Measurements from ENCODE around the gene MIER2. TPM values are rescaled to one million over a fixed set of nuclear protein-coding genes. Genes with fewer than 3 reads are reported as not detected.
"Not testable (repeated sequence)": the region's sequence is repeated elsewhere in the genome, so short reads cannot be mapped to it uniquely, and the experiment has no call there.

Gene MIER2
- total and polyA plus RNA-seq, 10 donors: 19.2 to 66.5 (median 30.7) TPM

DNA sequence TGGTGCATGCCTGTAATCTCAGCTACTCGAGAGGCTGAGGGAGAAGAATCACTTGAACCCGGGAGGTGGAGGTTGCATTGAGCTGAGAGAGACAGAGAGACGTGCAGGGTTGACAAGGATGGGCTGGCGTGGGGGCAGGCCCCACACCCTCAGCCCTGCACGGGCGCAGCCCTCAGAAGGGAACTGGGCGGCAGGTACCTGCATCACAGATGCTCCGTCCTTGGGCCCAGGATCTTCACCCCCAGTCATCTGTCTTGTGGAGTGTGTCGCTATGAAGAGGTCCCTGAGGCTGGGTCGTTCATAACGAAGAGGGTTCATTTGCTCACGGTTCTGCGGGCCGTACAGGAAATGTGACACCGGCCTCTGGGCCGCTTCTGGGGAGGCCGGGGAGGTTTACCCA is 44.1 kb upstream of the MIER2 start:
- intact Hi-C loops (cut with DNase I; ENCODE audit: low total_unique reads): no loop called here
- Histone ChIP-seq H3K27ac (no peak overlapping the region), H3K4me3 (no peak overlapping the region), H3K4me1 (peaks cover 0 to 6% (median 0%) of the 10 kb centered on the region in 6 donors), H3K27me3 (replicated peaks in 1 of 7) (peaks cover 0 to 48% (median 9%) of the 10 kb centered on the region in 7 donors), H3K9me3 (peaks cover 0 to 5% (median 0%) of the 10 kb centered on the region in 8 donors), H3K36me3 (no peaks in the 10 kb centered on the region)
- DNase-seq: no peak
- WGBS, 5 donors: 77 to 87% (median 78%) methylated on average over 16 to 17 of the region's 17 CpGs
- TF ChIP-seq POLR2AphosphoS5 (IDR thresholded peaks at IDR 0.05): no peak
- TF ChIP-seq, protein P1, sequence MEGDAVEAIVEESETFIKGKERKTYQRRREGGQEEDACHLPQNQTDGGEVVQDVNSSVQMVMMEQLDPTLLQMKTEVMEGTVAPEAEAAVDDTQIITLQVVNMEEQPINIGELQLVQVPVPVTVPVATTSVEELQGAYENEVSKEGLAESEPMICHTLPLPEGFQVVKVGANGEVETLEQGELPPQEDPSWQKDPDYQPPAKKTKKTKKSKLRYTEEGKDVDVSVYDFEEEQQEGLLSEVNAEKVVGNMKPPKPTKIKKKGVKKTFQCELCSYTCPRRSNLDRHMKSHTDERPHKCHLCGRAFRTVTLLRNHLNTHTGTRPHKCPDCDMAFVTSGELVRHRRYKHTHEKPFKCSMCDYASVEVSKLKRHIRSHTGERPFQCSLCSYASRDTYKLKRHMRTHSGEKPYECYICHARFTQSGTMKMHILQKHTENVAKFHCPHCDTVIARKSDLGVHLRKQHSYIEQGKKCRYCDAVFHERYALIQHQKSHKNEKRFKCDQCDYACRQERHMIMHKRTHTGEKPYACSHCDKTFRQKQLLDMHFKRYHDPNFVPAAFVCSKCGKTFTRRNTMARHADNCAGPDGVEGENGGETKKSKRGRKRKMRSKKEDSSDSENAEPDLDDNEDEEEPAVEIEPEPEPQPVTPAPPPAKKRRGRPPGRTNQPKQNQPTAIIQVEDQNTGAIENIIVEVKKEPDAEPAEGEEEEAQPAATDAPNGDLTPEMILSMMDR (IDR thresholded peaks at IDR 0.05 in 8 of 11, conservative IDR thresholded peaks at IDR 0.05 in 3 of 11): no peak
- TF ChIP-seq POLR2A (IDR thresholded peaks at IDR 0.05): no peak

DNA sequence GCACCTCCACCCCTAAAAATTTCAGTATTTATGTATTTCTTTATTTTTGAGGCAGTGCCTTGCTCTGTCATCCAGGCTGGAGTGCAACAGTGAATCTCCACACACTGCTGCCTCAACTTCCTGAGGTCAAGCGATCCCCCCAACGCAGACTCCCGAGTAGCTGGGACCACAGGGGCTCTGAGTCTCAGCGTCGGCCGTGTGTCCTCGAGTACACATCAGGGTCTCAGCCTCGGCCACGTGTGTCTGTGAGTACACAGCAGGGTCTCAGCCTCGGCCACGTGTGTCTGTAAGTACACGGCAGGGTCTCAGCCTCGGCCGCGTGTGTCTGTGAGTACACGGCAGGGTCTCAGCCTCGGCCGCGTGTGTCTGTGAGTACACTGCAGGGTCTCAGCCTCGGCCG is 43.2 kb upstream of the MIER2 start:
- no peak overlapping the region for H3K4me3 ChIP-seq
- H3K36me3 ChIP-seq: no peaks in the 10 kb centered on the region
- H3K4me1 ChIP-seq: peaks cover 0 to 7% (median 0%) of the 10 kb centered on the region in 6 donors
- no peak overlapping the region for H3K27ac ChIP-seq
- peaks cover 0 to 57% (median 13%) of the 10 kb centered on the region in 7 donors for H3K27me3 ChIP-seq (replicated peaks in 1 of 7)
- 84 to 88% (median 84%) methylated on average over 8 to 21 of the region's 21 CpGs for WGBS, 5 donors
- intact Hi-C loops (cut with DNase I; ENCODE audit: low total_unique reads): no loop called here
- H3K9me3 ChIP-seq: no peaks in the 10 kb centered on the region
- DNase-seq: no peak
- TF ChIP-seq, protein P1 (IDR thresholded peaks at IDR 0.05 in 8 of 11, conservative IDR thresholded peaks at IDR 0.05 in 3 of 11): no peak
- TF ChIP-seq POLR2A (IDR thresholded peaks at IDR 0.05) (no peak), POLR2AphosphoS5 (IDR thresholded peaks at IDR 0.05) (no peak)

DNA sequence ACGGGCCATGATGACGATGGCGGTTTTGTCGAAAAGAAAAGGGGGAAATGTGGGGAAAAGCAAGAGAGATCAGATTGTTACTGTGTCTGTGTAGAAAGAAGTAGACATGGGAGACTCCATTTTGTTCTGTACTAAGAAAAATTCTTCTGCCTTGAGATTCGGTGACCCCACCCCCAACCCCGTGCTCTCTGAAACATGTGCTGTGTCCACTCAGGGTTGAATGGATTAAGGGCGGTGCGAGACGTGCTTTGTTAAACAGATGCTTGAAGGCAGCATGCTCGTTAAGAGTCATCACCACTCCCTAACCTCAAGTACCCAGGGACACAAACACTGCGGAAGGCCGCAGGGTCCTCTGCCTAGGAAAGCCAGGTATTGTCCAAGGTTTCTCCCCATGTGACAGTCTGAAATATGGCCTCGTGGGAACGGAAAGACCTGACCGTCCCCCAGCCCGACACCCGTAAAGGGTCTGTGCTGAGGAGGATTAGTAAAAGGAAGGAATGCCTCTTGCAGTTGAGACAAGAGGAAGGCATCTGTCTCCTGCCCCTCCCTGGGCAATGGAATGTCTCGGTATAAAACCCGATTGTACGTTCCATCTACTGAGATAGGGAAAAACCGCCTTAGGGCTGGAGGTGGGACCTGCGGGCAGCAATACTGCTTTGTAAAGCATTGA is 42.2 kb upstream of the MIER2 start:
- DNase-seq; H3K4me1 ChIP-seq; H3K36me3 ChIP-seq; H3K27ac ChIP-seq; H3K9me3 ChIP-seq; intact Hi-C loops (cut with DNase I; ENCODE audit: low total_unique reads); H3K4me3 ChIP-seq: not testable (repeated sequence)
- 17 to 32% (median 27%) methylated on average over 7 to 14 of the region's 22 CpGs for WGBS, 5 donors
- H3K27me3 ChIP-seq (replicated peaks in 1 of 7): peaks cover 0 to 59% (median 13%) of the 10 kb centered on the region in 7 donors

GRCh38 chr19:386189-386588 is 41.6 kb upstream of the MIER2 start:
- H3K27ac ChIP-seq; DNase-seq; H3K4me1 ChIP-seq; H3K36me3 ChIP-seq; intact Hi-C loops (cut with DNase I; ENCODE audit: low total_unique reads); H3K4me3 ChIP-seq; H3K9me3 ChIP-seq: not testable (repeated sequence)
- H3K27me3 ChIP-seq (replicated peaks in 1 of 7): peaks cover 0 to 59% (median 13%) of the 10 kb centered on the region in 7 donors
- WGBS, 5 donors: 57 to 78% (median 69%) methylated on average over 8 of the region's 8 CpGs

DNA sequence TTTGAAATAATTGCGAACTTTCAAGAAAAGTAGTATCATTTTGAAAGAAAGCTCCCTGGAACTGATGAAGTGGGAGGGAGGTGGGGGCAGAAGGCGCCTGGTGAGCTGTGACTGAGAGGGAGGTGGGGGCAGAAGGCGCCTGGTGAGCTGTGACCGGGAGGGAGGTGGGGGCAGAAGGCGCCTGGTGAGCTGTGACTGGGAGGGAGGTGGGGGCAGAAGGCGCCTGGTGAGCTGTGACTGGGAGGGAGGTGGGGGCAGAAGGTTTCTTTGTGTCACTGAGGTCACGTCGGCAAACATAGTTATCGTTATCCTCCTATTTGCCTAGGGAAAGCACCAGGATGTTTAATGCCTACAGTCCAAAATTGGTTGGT is 40.2 kb upstream of the MIER2 start:
- Histone ChIP-seq H3K4me3 (no peak overlapping the region), H3K27me3 (replicated peaks in 1 of 7) (peaks cover 0 to 57% (median 13%) of the 10 kb centered on the region in 7 donors), H3K9me3 (no peaks in the 10 kb centered on the region), H3K36me3 (no peaks in the 10 kb centered on the region), H3K4me1 (peaks cover 0 to 7% (median 0%) of the 10 kb centered on the region in 6 donors), H3K27ac (no peak overlapping the region)
- intact Hi-C loops (cut with DNase I; ENCODE audit: low total_unique reads): no loop called here
- DNase-seq: peak; percentile 37
- WGBS, 5 donors: 53 to 68% (median 63%) methylated on average over 9 of the region's 9 CpGs
- TF ChIP-seq POLR2AphosphoS5 (IDR thresholded peaks at IDR 0.05): no peak
- TF ChIP-seq, protein P1 (IDR thresholded peaks at IDR 0.05 in 8 of 11, conservative IDR thresholded peaks at IDR 0.05 in 3 of 11): no peak
